Spleen (tissue), 11 donors: ENCODE measurements around the gene ABCA2. TPM values are rescaled to one million over a fixed set of nuclear protein-coding genes. Genes with fewer than 3 reads are reported as not detected.
A peak's percentile ranks its signal among the peaks of the same experiment; 100 is the strongest.

Source experiments
- DNase-seq: peaks from one replicate; pipeline ENCODE4 v3.0.0-alpha.2; 2020
- H3K27ac ChIP-seq, 8 donors: fragments of 200-600 bp; sonication (generic) in 7 of 8; 1 replicate in 4 of 8; 2 replicates in 4 of 8; pipeline versions ENCODE4 v1.5.0 to v1.8.0; 2016 to 2021; ENCODE audit warnings: inconsistent platforms in 4 of 8, mild to moderate bottlenecking in 4 of 8, moderate library complexity in 1 of 8
- H3K27me3 ChIP-seq, 7 donors: fragments of 200-600 bp; sonication (generic) in 6 of 7; replicated peaks in 1 of 7; 1 replicate in 4 of 7; 2 replicates in 3 of 7; pipeline versions ENCODE4 v1.5.0 to v1.8.0; 2016 to 2021; ENCODE audit warnings: inconsistent platforms in 3 of 7, mild to moderate bottlenecking in 1 of 7
- H3K36me3 ChIP-seq, 6 donors: fragments of 200-600 bp; sonication (generic) in 5 of 6; 1 replicate in 4 of 6; 2 replicates in 2 of 6; pipeline versions ENCODE4 v1.5.0 to v1.8.0; 2016 to 2021; ENCODE audit warnings: inconsistent platforms in 2 of 6
- H3K4me1 ChIP-seq, 6 donors: fragments of 200-600 bp; sonication (generic) in 5 of 6; 1 replicate in 3 of 6; 2 replicates in 3 of 6; pipeline versions ENCODE4 v1.5.0 to v1.8.0; 2016 to 2021; ENCODE audit warnings: inconsistent platforms in 3 of 6
- H3K4me3 ChIP-seq, 8 donors: fragments of 200-600 bp; sonication (generic) in 7 of 8; 1 replicate in 4 of 8; 2 replicates in 4 of 8; pipeline versions ENCODE4 v1.5.0 to v1.8.0; 2016 to 2021; ENCODE audit warnings: inconsistent platforms in 4 of 8, mild to moderate bottlenecking in 4 of 8, moderate library complexity in 2 of 8
- H3K9me3 ChIP-seq, 8 donors: fragments of 200-600 bp; sonication (generic) in 7 of 8; 1 replicate in 4 of 8; 2 replicates in 4 of 8; pipeline versions ENCODE4 v1.5.0 to v1.8.0; 2016 to 2021; ENCODE audit warnings: inconsistent platforms in 4 of 8
- CTCF ChIP-seq, 11 experiments: fragments of 200-600 bp in 7 of 11; fragments of 450-650 bp in 4 of 11; sonication (generic) in 4 of 11; IDR thresholded peaks in 8 of 11; conservative IDR thresholded peaks in 3 of 11; 1 replicate in 7 of 11; 2 replicates in 4 of 11; pipeline versions ENCODE4 v1.4.0 to v1.8.0; 2016 to 2021; ENCODE audit warnings: antibody characterized with exemption in 11 of 11, inconsistent platforms in 4 of 11, mild to moderate bottlenecking in 1 of 11
- POLR2A ChIP-seq, 3 donors: fragments of 450-650 bp; IDR thresholded peaks; one replicate each; pipeline ENCODE4 v1.5.1; 2017; ENCODE audit warnings: antibody characterized with exemption in 3 of 3, mild to moderate bottlenecking in 1 of 3
- POLR2AphosphoS5 ChIP-seq, 3 donors: sonication (generic); formaldehyde crosslinking; IDR thresholded peaks; one replicate each; pipeline ENCODE4 v1.5.1; 2017; ENCODE audit warnings: antibody characterized with exemption in 3 of 3
- WGBS, 5 donors: extraction: QIAGEN DNeasy Blood & Tissue Kit in 3 of 5; methylation state at CpG; one replicate each; pipeline versions ENCODE4 v1.1.5 to v1.1.7; 2013 to 2018; 5-methylcytosine and 5-hydroxymethylcytosine counted together
- intact Hi-C: fragments of 100-400 bp; cut with DNase I; formaldehyde crosslinking; loops from one replicate; pipeline ENCODE4 v1.15.0; 2023; ENCODE audit warnings: low total_unique reads
- polyA plus RNA-seq, 3 donors: library from polyadenylated mRNA; stranded (reverse); fragments of 200-250 nt; gene quantifications; one replicate each; pipeline ENCODE4 v1.2.1, GENCODE V29; 2013
- total RNA-seq, 7 donors: library from RNA; depleted of rRNA in 3 of 7; stranded (reverse); fragments of >200 nt in 3 of 7; fragmentation: NEBNext Ultra II Directional in 4 of 7; extraction: Animal tissue kit (Norgen Biotek cat#: 25700) in 4 of 7; gene quantifications; one replicate each; pipeline versions ENCODE4 v1.1.0 to v1.2.1, GENCODE V29; 2016 to 2021
- donor health status: healthy with polysubstance abuse.
- donor health status: DM: no; HTN: no; CAD: no; lungs with moderate emphysema.
- donor health status: DM: no; HTN: no; CAD: no.
- donor health status: Bipolar disorder and iron deficiency.
- donor health status: healthy.
- donor health status: DM: no; HTN: no; CAD: no.
- donor health status: DM: yes; HTN: yes; CAD: no.

ABCA2 gene
- total and polyA plus RNA-seq, 10 donors = 11.9 to 97.5 (median 53.2) TPM

DNA sequence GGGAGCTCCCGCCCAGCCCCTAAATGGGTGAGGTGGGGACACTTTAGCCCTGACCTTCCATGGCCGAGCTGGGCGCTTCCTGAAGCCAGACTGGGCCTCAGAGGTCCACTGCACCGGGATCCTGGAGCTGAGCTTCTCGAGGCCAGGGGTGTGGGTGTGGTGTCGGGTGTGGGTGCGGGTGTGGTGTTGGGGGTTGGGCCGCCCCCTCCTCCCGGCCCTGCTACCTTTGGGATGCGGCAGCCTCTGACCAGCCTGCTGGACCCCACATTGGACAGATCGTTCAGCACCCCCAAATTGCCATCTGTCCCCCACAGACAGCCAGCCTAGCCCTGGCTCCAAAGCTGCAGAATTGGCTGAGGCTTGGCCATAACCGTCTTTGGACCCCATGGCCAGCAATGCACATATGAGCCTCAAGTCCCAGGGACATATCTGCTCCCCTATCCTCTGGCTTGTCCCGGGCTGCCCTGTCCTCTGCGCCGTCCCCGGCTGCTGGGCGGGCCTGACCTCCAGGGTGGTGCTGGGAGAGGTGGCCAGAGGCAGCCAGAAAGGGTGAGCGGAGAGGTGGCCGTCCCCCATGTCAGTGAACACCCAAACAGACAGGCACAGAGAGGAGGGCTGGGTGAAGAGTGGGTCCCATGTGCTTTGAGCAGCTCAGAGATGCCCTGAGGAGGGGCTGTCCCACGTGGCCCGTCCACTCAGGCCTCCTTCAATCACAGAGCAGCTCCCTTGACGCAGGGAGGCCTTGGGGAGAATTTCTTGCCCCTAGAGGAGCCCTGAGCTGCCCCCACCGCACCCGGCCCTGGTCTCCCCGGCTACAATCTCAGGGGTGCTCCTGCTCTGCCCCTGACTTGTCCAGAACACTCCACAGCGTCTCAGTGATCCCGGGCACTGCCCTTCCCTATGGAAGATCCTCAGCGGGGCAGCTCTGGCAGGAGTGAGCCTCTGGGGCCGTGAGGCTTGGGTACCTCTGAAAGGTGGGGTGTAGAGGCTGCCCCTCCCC, 54.1 kb downstream of the ABCA2 start:
- TF ChIP-seq POLR2A (IDR thresholded peaks at IDR 0.05) (no peak), POLR2AphosphoS5 (IDR thresholded peaks at IDR 0.05) (no peak), CTCF (IDR thresholded peaks at IDR 0.05 in 8 of 11, conservative IDR thresholded peaks at IDR 0.05 in 3 of 11) (no peak)
- no peak overlapping the region for H3K4me3 ChIP-seq
- peaks cover 0 to 35% (median 9%) of the 10 kb centered on the region in 7 donors for H3K27me3 ChIP-seq
- peaks cover 19 to 76% (median 55%) of the 10 kb centered on the region in 6 donors for H3K4me1 ChIP-seq
- peak overlapping the region in 7 of 8 donors; percentile 27 to 84 (median 77) for H3K27ac ChIP-seq
- H3K9me3 ChIP-seq = no peaks in the 10 kb centered on the region
- DNase-seq = no peak
- H3K36me3 ChIP-seq = no peaks in the 10 kb centered on the region
- intact Hi-C loops = no loop called here
- 69 to 87% (median 79%) methylated on average over 27 to 29 of the region's 29 CpGs for WGBS, 5 donors

GRCh38 chr9:136972743-136973142, 55.3 kb downstream of the ABCA2 start:
- H3K36me3 ChIP-seq = no peaks in the 10 kb centered on the region
- intact Hi-C loops = no loop called here

GRCh38 chr9:136972335-136972734, 55.7 kb downstream of the ABCA2 start:
- TF ChIP-seq CTCF (IDR thresholded peaks at IDR 0.05 in 8 of 11, conservative IDR thresholded peaks at IDR 0.05 in 3 of 11) (no peak), POLR2A (IDR thresholded peaks at IDR 0.05) (no peak), POLR2AphosphoS5 (IDR thresholded peaks at IDR 0.05) (no peak)
- 70 to 83% (median 78%) methylated on average over 4 to 11 of the region's 11 CpGs for WGBS, 5 donors
- peaks cover 19 to 69% (median 48%) of the 10 kb centered on the region in 6 donors for H3K4me1 ChIP-seq
- H3K27ac ChIP-seq = peak overlapping the region in 1 of 8 donors; percentile 84
- intact Hi-C loops = no loop called here
- H3K9me3 ChIP-seq = no peaks in the 10 kb centered on the region
- H3K27me3 ChIP-seq = peaks cover 0 to 20% (median under 1%) of the 10 kb centered on the region in 7 donors
- no peaks in the 10 kb centered on the region for H3K36me3 ChIP-seq
- DNase-seq = no peak
- no peak overlapping the region for H3K4me3 ChIP-seq

More at GRCh38 chr9:136972743-136973142, 55.3 kb downstream of the ABCA2 start:
- TF ChIP-seq POLR2AphosphoS5 (IDR thresholded peaks at IDR 0.05) (peak in 1 of 3 donors; percentile 20), POLR2A (IDR thresholded peaks at IDR 0.05) (no peak), CTCF (IDR thresholded peaks at IDR 0.05 in 8 of 11, conservative IDR thresholded peaks at IDR 0.05 in 3 of 11) (no peak)
- Histone ChIP-seq H3K4me1 (peaks cover 19 to 73% (median 51%) of the 10 kb centered on the region in 6 donors), H3K27me3 (peaks cover 0 to 25% (median 5%) of the 10 kb centered on the region in 7 donors), H3K9me3 (no peaks in the 10 kb centered on the region), H3K27ac (peak overlapping the region in 5 of 8 donors; percentile 74 to 84 (median 79)), H3K4me3 (no peak overlapping the region)
- WGBS, 5 donors = 58 to 68% (median 68%) methylated on average over 12 to 13 of the region's 13 CpGs
- DNase-seq = no peak

GRCh38 chr9:136971746-136972145, 56.3 kb downstream of the ABCA2 start:
- H3K27me3 ChIP-seq = peaks cover 0 to 15% (median 0%) of the 10 kb centered on the region in 7 donors
- H3K27ac ChIP-seq = peak overlapping the region in 1 of 8 donors; percentile 3
- DNase-seq = no peak
- TF ChIP-seq CTCF (IDR thresholded peaks at IDR 0.05 in 8 of 11, conservative IDR thresholded peaks at IDR 0.05 in 3 of 11) (no peak), POLR2A (IDR thresholded peaks at IDR 0.05) (no peak), POLR2AphosphoS5 (IDR thresholded peaks at IDR 0.05) (peak in 1 of 3 donors; percentile 23)
- H3K4me3 ChIP-seq = no peak overlapping the region
- H3K36me3 ChIP-seq = no peaks in the 10 kb centered on the region
- H3K9me3 ChIP-seq = no peaks in the 10 kb centered on the region
- intact Hi-C loops = no loop called here
- peaks cover 19 to 63% (median 42%) of the 10 kb centered on the region in 6 donors for H3K4me1 ChIP-seq
- WGBS, 5 donors = 68 to 84% (median 76%) methylated on average over 6 to 14 of the region's 14 CpGs
